Right atrium auricular region (tissue), 2 donors: ENCODE data around the gene UTY. TPM values are rescaled to one million over a fixed set of nuclear protein-coding genes. Genes with fewer than 3 reads are reported as not detected.

Source experiments
- DNase-seq: peaks from one replicate; pipeline ENCODE4 v3.0.0-alpha.2; 2019; ENCODE audit warnings: low spot score
- H3K27ac ChIP-seq, 2 donors: fragments of 200-600 bp; sonication (generic); 1 replicate in 1 of 2; 2 replicates in 1 of 2; pipeline ENCODE4 v1.5.1; 2016 to 2019
- H3K27me3 ChIP-seq, 2 donors: fragments of 200-600 bp; sonication (generic); one replicate each; pipeline versions ENCODE4 v1.5.1 to v1.6.0; 2017 to 2019
- H3K36me3 ChIP-seq: fragments of 200-600 bp; sonication (generic); one replicate; pipeline ENCODE4 v1.5.1; 2016
- H3K4me1 ChIP-seq, 2 donors: fragments of 200-600 bp; sonication (generic); one replicate each; pipeline versions ENCODE4 v1.5.1 to v1.6.0; 2017 to 2019
- H3K4me3 ChIP-seq, 2 donors: fragments of 200-600 bp; sonication (generic); 1 replicate in 1 of 2; 2 replicates in 1 of 2; pipeline ENCODE4 v1.5.1; 2017 to 2019; ENCODE audit warnings: mild to moderate bottlenecking in 1 of 2, moderate library complexity in 1 of 2
- H3K9me3 ChIP-seq, 2 donors: fragments of 200-600 bp; sonication (generic); one replicate each; pipeline ENCODE4 v1.5.1; 2019
- CTCF ChIP-seq, 2 donors: fragments of 200-600 bp; sonication (generic); IDR thresholded peaks; one replicate each; pipeline ENCODE4 v1.5.1; 2019; ENCODE audit warnings: antibody characterized with exemption in 2 of 2
- total RNA-seq, 2 donors: library from RNA; depleted of rRNA; stranded (reverse); fragments of >200 nt; gene quantifications; one replicate each; pipeline ENCODE4 v1.1.0, GENCODE V29; 2016

The UTY gene
- total RNA-seq, result not detected

- DNase-seq, result no peak
Observed at GRCh38 chrY:13479828-13480227, at the start of gene UTY. TSS of gene UTY (minus strand) at chrY:13480033. CDS start at chrY:13479665, 368 bp downstream.

GRCh38 chrY:13520474-13520873, 40.6 kb upstream of the UTY start:
- Histone ChIP-seq H3K4me1 (no peaks in the 10 kb centered on the region), H3K4me3 (no peak overlapping the region), H3K36me3 (no peaks in the 10 kb centered on the region), H3K27me3 (no peaks in the 10 kb centered on the region), H3K27ac (no peak overlapping the region), H3K9me3 (no peaks in the 10 kb centered on the region)
- DNase-seq, result no peak
- no peak for TF ChIP-seq CTCF (IDR thresholded peaks at IDR 0.05)

More at GRCh38 chrY:13479828-13480227, at the start of gene UTY:
- no peak within 1 kb of the TSS for H3K27ac ChIP-seq
- H3K9me3 ChIP-seq, result no peaks in the 10 kb centered on the region
- no peaks in the 10 kb centered on the region for H3K4me1 ChIP-seq
- no peaks in the 10 kb centered on the region for H3K36me3 ChIP-seq
- H3K27me3 ChIP-seq, result no peaks in the 10 kb centered on the region
- no peak within 1 kb of the TSS for H3K4me3 ChIP-seq
- TF ChIP-seq CTCF (IDR thresholded peaks at IDR 0.05), result no peak

- no peaks in the 10 kb centered on the region for H3K4me1 ChIP-seq
- no peaks in the 10 kb centered on the region for H3K36me3 ChIP-seq
- no peaks in the 10 kb centered on the region for H3K27me3 ChIP-seq
- no peak overlapping the region for H3K4me3 ChIP-seq
- H3K9me3 ChIP-seq, result no peaks in the 10 kb centered on the region
- no peak overlapping the region for H3K27ac ChIP-seq
- DNase-seq, result no peak
- no peak for TF ChIP-seq CTCF (IDR thresholded peaks at IDR 0.05)
Observed at GRCh38 chrY:13501215-13501614, 21.4 kb upstream of the UTY start.

- no peak for DNase-seq
- H3K4me1 ChIP-seq, result no peaks in the 10 kb centered on the region
- no peak overlapping the region for H3K4me3 ChIP-seq
- TF ChIP-seq CTCF (IDR thresholded peaks at IDR 0.05), result no peak
- no peaks in the 10 kb centered on the region for H3K36me3 ChIP-seq
- H3K9me3 ChIP-seq, result no peaks in the 10 kb centered on the region
- H3K27ac ChIP-seq, result no peak overlapping the region
- H3K27me3 ChIP-seq, result no peaks in the 10 kb centered on the region
Observed at GRCh38 chrY:13493737-13494136, 13.9 kb upstream of the UTY start.

- Histone ChIP-seq H3K4me1 (no peaks in the 10 kb centered on the region), H3K36me3 (no peaks in the 10 kb centered on the region), H3K9me3 (no peaks in the 10 kb centered on the region), H3K27me3 (no peaks in the 10 kb centered on the region), H3K27ac (no peak overlapping the region), H3K4me3 (no peak overlapping the region)
- no peak for TF ChIP-seq CTCF (IDR thresholded peaks at IDR 0.05)
- no peak for DNase-seq
Observed at GRCh38 chrY:13492408-13492807, 12.6 kb upstream of the UTY start.

- H3K4me1 ChIP-seq, result no peaks in the 10 kb centered on the region
- no peak overlapping the region for H3K4me3 ChIP-seq
- H3K27me3 ChIP-seq, result no peaks in the 10 kb centered on the region
- H3K36me3 ChIP-seq, result no peaks in the 10 kb centered on the region
- TF ChIP-seq CTCF (IDR thresholded peaks at IDR 0.05), result no peak
- DNase-seq, result no peak
- H3K9me3 ChIP-seq, result no peaks in the 10 kb centered on the region
- H3K27ac ChIP-seq, result no peak overlapping the region
Observed at GRCh38 chrY:13488738-13489137, 8.9 kb upstream of the UTY start.
